GM12801 (cell line): Measurements from ENCODE around the gene CRELD1.

Source experiments
- TF ChIP-seq, protein P1 (sequence below): IDR thresholded peaks from one replicate; pipeline ENCODE4 v1.5.1; 2011; ENCODE audit warnings: control low read depth; ENCODE audit not compliant: insufficient read length; ENCODE audit errors: extremely low read depth

CRELD1 gene

GRCh38 chr3:9916734-9917680, 16.6 kb upstream of the CRELD1 start, which contains the start of gene IL17RC:
IL17RC (plus strand) TSS chr3:9917098; CDS start chr3:9917316, 218 bp downstream.
- TF ChIP-seq, protein P1, sequence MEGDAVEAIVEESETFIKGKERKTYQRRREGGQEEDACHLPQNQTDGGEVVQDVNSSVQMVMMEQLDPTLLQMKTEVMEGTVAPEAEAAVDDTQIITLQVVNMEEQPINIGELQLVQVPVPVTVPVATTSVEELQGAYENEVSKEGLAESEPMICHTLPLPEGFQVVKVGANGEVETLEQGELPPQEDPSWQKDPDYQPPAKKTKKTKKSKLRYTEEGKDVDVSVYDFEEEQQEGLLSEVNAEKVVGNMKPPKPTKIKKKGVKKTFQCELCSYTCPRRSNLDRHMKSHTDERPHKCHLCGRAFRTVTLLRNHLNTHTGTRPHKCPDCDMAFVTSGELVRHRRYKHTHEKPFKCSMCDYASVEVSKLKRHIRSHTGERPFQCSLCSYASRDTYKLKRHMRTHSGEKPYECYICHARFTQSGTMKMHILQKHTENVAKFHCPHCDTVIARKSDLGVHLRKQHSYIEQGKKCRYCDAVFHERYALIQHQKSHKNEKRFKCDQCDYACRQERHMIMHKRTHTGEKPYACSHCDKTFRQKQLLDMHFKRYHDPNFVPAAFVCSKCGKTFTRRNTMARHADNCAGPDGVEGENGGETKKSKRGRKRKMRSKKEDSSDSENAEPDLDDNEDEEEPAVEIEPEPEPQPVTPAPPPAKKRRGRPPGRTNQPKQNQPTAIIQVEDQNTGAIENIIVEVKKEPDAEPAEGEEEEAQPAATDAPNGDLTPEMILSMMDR, result no peak

GRCh38 chr3:9917820-9918219, 15.8 kb upstream of the CRELD1 start:
- TF ChIP-seq, protein P1, result no peak

DNA sequence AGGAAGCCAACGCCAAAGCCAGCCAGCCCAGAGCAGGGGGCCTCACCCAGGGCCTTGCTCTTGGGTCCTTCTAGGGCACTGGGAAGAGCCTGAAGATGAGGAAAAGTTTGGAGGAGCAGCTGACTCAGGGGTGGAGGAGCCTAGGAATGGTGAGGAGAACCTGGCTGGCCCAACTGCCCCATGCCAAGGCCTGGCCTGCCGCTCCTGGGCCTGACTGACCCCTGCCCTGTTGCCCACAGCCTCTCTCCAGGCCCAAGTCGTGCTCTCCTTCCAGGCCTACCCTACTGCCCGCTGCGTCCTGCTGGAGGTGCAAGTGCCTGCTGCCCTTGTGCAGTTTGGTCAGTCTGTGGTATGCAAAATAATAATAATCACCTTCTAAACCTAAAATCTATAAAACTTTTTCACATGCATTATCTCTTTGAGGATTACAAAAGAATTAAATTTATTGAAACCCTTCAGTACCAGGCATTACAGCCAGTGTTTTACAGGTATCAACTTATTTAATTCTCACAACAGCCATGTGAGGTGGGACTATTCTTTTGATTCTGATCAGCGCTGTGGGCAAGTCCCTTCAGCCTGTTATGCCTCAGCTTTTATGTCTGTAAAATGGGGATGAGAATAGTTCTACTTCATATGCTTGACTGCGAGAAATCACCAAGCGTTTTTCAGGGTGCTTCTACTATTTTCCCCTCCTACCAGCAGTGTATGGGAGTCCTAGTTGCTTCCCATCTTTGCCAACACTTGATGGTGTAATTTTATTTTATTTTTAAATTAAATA, 15.2 kb upstream of the CRELD1 start:
- TF ChIP-seq, protein P1, result no peak

GRCh38 chr3:9928158-9928557, 5.5 kb upstream of the CRELD1 start:
- TF ChIP-seq, protein P1, result no peak

- TF ChIP-seq, protein P1, result no peak
These were observed 2.7 kb upstream of the CRELD1 start for GRCh38 chr3:9930804-9931418.

DNA sequence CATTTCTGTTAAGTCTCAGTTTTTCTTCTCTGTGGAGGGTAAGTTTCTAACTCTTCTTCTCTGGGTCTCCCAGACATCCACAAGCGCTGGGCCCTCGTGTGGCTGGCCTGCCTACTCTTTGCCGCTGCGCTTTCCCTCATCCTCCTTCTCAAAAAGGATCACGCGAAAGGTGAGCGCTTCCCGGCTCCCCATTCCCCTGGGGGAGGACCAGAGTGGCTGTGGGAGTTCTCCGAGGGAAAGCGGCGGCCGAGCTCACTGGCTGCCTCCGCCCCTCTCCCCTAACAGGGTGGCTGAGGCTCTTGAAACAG, 1.1 kb upstream of the CRELD1 start:
- TF ChIP-seq, protein P1, result no peak

DNA sequence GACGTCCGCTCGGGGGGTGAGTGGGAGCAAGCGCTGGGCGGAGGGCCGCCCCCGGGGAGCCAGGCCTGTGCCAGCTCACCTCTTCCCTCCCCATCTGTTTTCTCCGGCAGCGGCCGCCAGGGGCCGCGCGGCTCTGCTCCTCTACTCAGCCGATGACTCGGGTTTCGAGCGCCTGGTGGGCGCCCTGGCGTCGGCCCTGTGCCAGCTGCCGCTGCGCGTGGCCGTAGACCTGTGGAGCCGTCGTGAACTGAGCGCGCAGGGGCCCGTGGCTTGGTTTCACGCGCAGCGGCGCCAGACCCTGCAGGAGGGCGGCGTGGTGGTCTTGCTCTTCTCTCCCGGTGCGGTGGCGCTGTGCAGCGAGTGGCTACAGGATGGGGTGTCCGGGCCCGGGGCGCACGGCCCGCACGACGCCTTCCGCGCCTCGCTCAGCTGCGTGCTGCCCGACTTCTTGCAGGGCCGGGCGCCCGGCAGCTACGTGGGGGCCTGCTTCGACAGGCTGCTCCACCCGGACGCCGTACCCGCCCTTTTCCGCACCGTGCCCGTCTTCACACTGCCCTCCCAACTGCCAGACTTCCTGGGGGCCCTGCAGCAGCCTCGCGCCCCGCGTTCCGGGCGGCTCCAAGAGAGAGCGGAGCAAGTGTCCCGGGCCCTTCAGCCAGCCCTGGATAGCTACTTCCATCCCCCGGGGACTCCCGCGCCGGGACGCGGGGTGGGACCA, 632 bp upstream of the CRELD1 start:
- TF ChIP-seq, protein P1, result no peak
